ENCODE data around the gene ARID5A.

ARID5A gene

GRCh38 chr2:96506907-96507240 lies 29.7 kb upstream of the ARID5A start:
- no peak for DNase-seq

- peak; percentile 76 for DNase-seq
Measured at GRCh38 chr2:96507957-96508520, 28.5 kb upstream of the ARID5A start.

- no peak for DNase-seq
Measured at GRCh38 chr2:96508521-96509113, 27.9 kb upstream of the ARID5A start.

- peak; percentile 81 for DNase-seq
Measured at GRCh38 chr2:96509114-96509846, 27.3 kb upstream of the ARID5A start.

- no peak for DNase-seq
Measured at GRCh38 chr2:96509847-96510230, 26.7 kb upstream of the ARID5A start.

DNA sequence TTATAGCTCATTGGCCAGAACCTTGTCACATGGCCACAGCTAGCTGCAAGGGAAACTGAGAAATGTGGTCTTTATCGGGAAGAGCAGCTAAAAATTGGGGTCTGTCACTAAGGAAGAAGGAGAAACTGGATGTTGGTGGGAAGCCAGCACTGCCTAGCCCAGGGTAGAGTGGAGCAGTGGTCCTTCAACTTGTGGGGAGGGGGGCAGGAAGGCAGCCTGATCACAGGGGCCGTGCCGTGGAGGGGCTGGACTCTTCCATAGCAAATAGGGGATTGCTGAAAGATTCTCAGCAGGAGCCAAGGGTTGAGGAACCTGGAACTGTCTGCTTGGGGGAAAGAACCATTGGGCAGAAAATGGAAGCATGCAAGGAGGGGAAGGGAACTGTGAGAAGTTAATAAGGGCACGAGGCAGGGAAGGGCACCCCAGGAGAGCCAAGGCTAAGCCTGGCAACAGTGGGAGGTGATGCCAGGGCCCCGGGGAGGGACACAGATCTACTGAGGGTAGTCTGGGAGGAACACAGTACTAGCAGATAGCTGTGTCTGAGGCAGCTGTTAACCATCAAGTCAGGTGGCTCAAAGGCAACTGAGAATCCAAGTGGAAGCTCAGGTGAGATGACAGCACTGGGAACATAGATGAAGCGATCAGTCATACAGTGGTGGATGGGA lies 25.5 kb upstream of the ARID5A start:
- no peak for DNase-seq

GRCh38 chr2:96511851-96512250 lies 24.7 kb upstream of the ARID5A start:
- DNase-seq = no peak

GRCh38 chr2:96512341-96512740 lies 24.2 kb upstream of the ARID5A start:
- no peak for DNase-seq

DNA sequence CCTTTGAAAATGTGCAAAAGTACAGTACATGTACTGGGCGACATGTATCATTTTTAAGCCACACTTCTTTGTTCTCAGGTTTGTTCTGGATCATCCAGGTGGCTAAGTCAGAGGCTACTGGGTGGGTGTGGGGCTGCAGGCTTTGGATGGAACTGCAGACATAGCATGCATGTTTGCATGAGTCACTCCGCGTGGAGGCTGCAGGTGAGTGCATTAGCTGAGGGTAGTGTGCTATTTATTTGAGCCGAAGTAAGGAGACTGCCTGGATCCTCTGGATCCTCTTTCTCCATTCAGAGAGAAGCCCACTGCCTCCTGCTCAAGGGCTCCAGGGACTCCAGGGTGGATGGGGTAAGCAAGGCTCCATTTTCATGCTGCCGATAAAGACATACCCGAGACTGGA lies 22.0 kb upstream of the ARID5A start:
- DNase-seq = no peak

DNA sequence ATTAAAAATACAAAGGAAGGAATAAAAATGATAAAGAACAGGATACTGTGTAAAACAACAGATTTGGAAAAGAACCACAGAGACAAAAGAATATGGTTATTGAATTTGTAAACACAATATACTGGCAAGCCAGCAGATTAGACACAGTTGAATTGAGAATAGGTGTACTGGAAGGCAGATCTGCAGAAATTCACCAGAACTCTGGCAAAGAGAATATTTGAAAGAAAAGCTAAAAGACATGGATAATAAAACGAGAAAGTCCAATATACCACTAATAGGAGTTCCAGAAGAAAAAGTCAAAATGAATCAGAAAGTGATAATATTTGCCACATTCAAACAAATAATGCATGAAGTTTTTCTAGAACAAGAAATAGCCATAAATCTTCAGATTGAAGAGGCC lies 19.5 kb upstream of the ARID5A start:
- no peak for DNase-seq

DNA sequence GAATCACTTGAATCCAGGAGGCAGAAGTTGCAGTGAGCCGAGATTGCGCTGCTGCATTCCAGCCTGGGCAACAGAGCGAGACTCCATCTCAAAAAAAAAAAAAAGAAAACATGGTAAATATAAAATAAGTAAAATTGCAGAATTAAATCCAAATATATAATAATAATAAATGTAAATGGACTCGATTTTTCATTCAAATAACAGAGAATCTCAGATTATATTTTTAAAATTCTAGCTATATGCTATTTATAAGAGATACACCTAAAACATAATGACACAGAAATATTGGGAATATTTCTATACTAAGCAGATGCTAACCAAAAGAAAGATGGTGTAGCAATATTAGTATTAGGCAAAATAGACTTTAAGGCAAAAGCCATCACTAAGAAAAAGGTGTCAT lies 16.3 kb upstream of the ARID5A start:
- no peak for DNase-seq

GRCh38 chr2:96520697-96521096 lies 15.9 kb upstream of the ARID5A start:
- peak; percentile 56 for DNase-seq

DNA sequence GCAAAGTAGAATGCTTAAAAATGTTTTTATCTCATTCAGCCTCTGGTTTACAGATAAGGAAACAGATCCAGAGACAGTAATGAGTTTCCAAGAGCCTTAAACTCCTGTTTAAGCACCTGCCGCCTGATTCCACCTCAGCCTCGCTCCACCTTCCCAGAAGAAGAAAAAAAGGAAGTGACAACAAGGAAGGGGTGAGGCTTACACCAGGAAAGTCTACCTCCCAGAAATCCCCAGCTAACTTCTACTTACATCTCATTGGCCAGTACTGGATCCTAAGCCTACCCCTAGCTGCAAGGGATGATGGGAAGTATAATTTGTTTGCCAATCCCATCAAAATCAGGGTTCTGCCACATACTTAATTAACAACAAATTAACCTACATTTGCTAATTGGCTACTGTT lies 15.3 kb upstream of the ARID5A start:
- DNase-seq = no peak

GRCh38 chr2:96522304-96523203 lies 14.0 kb upstream of the ARID5A start:
- DNase-seq = peak; percentile 77

GRCh38 chr2:96523659-96524481 lies 12.7 kb upstream of the ARID5A start:
- no peak for DNase-seq

DNA sequence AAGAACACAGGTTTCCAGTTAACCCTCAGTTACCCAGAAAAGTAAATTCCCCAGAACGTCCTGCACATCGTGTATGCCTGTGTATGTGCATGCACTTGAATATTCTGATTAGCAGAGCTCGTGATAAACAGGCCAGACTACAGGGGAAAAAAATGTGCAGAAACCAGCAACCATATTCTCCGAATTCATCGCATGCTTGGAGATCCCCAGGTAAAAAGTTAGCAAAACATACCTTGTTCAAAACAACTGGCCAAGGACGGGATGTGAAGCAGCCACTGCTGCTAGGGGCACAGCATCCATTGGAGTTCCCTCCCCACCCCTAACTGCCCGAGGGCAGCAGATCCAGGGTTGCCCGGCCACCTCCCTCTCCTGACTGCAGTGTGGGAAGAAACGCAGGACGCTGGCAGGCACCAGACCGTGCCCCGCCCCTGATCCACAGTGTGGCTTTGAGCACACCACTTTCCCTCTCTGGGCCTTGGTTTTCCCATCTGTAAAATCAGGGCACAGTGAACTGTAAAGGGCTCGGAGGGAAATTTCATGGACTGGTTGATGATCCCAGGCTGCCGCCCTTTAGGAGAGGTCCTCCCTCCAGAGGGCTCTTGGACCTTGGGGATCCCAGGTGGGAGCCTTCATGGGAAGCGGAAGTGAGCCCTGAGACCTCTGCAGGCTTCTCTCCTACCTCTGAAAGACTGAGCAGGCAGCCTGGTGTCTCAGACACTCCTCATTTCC lies 11.9 kb upstream of the ARID5A start:
- peak; percentile 75 for DNase-seq

GRCh38 chr2:96525211-96525507 lies 11.4 kb upstream of the ARID5A start:
- peak; percentile 62 for DNase-seq

DNA sequence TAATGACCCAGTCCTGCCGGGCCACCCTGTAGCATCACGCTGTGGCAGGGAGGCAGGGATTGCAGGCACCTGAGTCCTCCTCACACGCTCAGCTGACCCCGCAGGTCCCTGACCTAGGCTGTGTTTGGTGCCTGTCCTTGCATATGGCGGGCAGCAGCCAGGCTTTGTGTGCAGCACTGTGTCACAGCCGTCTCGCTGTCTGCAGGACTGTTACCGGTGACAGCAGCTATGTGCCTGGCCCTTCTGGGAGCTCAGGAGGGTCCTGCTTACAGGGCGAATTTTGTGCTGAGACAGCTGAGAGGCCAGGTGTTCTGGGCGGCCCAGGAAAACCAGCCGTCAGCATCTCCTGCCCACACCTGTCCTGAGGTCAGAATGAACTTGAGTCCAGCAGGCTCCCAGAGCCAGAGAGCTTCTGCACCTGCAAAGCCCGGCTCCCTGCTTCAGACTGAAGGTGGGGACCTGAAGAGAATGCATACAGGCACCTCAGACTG lies 10.4 kb upstream of the ARID5A start:
- DNase-seq = peak; percentile 99

DNA sequence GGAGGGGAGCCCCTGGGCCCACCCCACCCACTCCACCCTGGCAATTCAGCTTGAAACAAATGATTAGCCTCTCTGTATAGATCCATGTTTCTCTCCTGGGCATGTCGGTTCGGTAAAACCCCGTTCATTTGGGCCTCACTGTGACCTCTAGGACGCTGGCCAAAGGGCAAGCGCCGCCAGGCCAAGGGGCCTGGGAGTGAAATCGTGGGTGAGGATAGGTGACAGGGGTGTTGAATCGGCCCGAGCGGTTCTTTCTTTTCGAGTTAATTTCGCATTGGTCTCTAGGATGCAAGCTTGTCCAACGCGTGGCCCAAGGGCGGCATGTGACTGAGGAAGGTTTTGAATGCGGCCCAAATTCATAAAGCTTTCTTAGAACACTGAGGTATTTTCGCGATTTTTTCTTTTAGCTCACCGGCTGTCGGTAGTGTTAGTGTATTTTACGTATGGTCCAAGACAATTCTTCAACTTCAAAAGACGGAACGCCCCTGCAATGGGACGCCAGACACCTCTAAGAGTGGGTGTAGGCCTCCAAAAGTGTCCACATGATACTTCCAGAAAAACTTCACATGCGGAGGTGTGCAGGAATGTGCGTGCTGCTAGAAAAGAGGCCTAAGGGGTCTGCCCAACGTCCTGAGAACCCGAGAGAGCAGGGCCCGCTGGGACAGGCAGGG lies 9.8 kb upstream of the ARID5A start:
- DNase-seq = peak; percentile 49

DNA sequence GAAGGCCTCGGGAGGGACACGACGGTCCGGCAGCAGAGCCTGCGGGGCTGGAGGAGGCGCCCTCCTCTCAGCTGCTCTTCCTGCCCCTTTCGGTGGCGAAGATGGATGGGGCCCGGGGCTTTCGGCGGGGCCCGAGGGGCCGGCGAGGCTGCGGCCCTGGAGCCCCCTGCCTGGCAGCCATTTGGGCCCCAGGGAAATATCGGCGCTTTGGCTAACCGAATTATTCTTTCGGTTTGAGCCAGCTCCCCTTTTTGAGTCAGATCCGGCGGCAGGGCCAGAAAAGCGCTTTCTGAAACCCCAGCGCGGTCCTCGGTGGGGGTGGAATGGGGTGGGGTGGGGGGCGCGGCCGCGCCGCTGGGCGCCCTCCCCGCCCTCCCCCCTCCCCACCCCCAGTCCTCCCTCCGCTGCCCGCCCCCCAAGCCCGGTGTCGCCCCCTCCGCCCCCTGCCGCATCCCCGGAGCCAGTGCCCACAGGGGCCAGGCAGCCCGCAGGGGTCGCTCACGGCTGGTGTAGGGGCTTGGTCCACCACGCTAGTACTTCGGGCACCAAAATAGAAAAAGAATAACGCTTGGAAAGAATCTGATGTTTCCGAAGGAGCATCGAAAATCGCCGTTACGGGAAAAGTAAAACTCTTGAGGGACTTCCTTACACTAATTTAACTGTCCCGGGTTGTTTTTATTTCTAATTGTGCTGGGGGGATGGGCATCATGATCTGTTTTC lies 9.1 kb upstream of the ARID5A start:
- DNase-seq = peak; percentile 76

All from RPMI8226 (cell line).